Measurements from ENCODE around the gene CCDC134. TPM values are rescaled to one million over a fixed set of nuclear protein-coding genes. Genes with fewer than 3 reads are reported as not detected.

CCDC134 gene
- total and polyA plus RNA-seq, 2 of the 8 experiments (the other 6 are each of a cell fraction or from before 2014, with no cell fraction given) = 7.7 to 20.0 TPM

- H3K27ac ChIP-seq (ENCODE audit: low read depth, low read length) = no peak overlapping the region
- H3K79me1 ChIP-seq (ENCODE audit: low read depth, low read length) = no peaks in the 10 kb centered on the region
- H3K14ac ChIP-seq (ENCODE audit: insufficient read length) = no peak overlapping the region
- H3K4me2 ChIP-seq (ENCODE audit: insufficient read depth in 1 of 2, low read depth in 2 of 2, low read length in 2 of 2) = peak overlapping the region in 1 of 2 experiments; percentile 23; a peak in 1 of 4 replicates
- H3K27me3 ChIP-seq (replicated peaks in 1 of 4; ENCODE audit: control insufficient read depth in 3 of 4, extremely low read depth in 1 of 4, insufficient read depth in 3 of 4, low read length in 3 of 4) = no peaks in the 10 kb centered on the region; a peak in 2 of 7 replicates
- no peak overlapping the region for H4K8ac ChIP-seq (ENCODE audit: extremely low read depth, insufficient read depth, low read length)
- ChIA-PET CTCF (ENCODE audit: partially characterized antibody) (interaction anchor here (0.6 to 4.8 kb wide), 13 partner anchors 9 to 84 kb away, joined by 3 to 21 read pairs (median 5); no protein-coding TSS in a partner anchor), POLR2A (ENCODE audit: partially characterized antibody) (interaction anchor here (0.6 to 5.8 kb wide), 4 partner anchors 11 to 26 kb away, joined by 3 to 30 read pairs (median 4); partner anchors contain the start of gene CCDC134)
- no peak overlapping the region for H2BK20ac ChIP-seq (ENCODE audit: low read length)
- FAIRE-seq (no peak), DNase-seq (ENCODE audit: low read depth in 1 of 2, low spot score in 2 of 2) (no peak)
- H4K91ac ChIP-seq (replicated peaks; ENCODE audit: insufficient read length, low read length) = no peak overlapping the region
- no peak overlapping the region for H3K4me3 ChIP-seq (ENCODE audit: extremely low read depth in 1 of 4, insufficient read depth in 2 of 4, low read depth in 3 of 4, low read length in 4 of 4)
- H2AFZ ChIP-seq (ENCODE audit: low read length) = no peak overlapping the region; the same call in 1 of the 2 replicates
- H3K79me2 ChIP-seq (ENCODE audit: control insufficient read depth in 1 of 2, insufficient read depth in 2 of 2, low read length in 2 of 2) = no peaks in the 10 kb centered on the region
- no peak overlapping the region for H2BK15ac ChIP-seq (ENCODE audit: low read length)
- H3K56ac ChIP-seq (replicated peaks; ENCODE audit: insufficient read length, low read depth, low read length) = no peak overlapping the region
- peak overlapping the region in 1 of 4 experiments; percentile 44; a peak in 1 of 7 replicates for H3K9ac ChIP-seq (replicated peaks in 1 of 4; ENCODE audit: extremely low read depth in 1 of 4, low read depth in 3 of 4, low read length in 3 of 4)
- H3K4ac ChIP-seq (replicated peaks; ENCODE audit: insufficient read length, low read depth, low read length) = no peak overlapping the region
- H3K18ac ChIP-seq (ENCODE audit: extremely low read depth, low read length) = no peak overlapping the region
- no peaks in the 10 kb centered on the region for H3K36me3 ChIP-seq (ENCODE audit: control insufficient read depth in 2 of 4, insufficient read depth in 4 of 4, low read length in 3 of 4)
- no peak overlapping the region for H2BK5ac ChIP-seq (ENCODE audit: low read depth, low read length)
- no peaks in the 10 kb centered on the region for H3K23me2 ChIP-seq (ENCODE audit: low read depth, low read length)
- H3K9me3 ChIP-seq (ENCODE audit: insufficient read depth in 2 of 2, low read depth in 1 of 2, low read length in 1 of 2) = no peaks in the 10 kb centered on the region
- H3K4me1 ChIP-seq (replicated peaks in 1 of 4; ENCODE audit: control insufficient read depth in 3 of 4, insufficient read depth in 4 of 4, low read length in 3 of 4) = no peaks in the 10 kb centered on the region; a peak in 1 of 7 replicates
- H2BK120ac ChIP-seq (replicated peaks; ENCODE audit: low read depth, low read length) = no peak overlapping the region
- no peak overlapping the region for H3K23ac ChIP-seq (ENCODE audit: insufficient read length)
- H2BK12ac ChIP-seq (ENCODE audit: low read depth, low read length) = no peak overlapping the region
- 74% methylated on average over 11 of the region's 11 CpGs; no CpG with 5 or more reads in 1 of the 2 experiments for WGBS, 2 experiments (ENCODE audit: extremely low coverage in 1 of 2, insufficient coverage in 1 of 2, insufficient read length in 1 of 2, insufficient replicate concordance in 2 of 2, low coverage in 1 of 2, low lambda C conversion rate in 2 of 2, missing lambda C conversion rate in 1 of 2)
- no peak overlapping the region for H2AK5ac ChIP-seq (ENCODE audit: low read depth, low read length)
- no peaks in the 10 kb centered on the region for H4K20me1 ChIP-seq (replicated peaks in 1 of 2; ENCODE audit: control insufficient read depth in 1 of 2, insufficient read depth in 2 of 2, low read length in 2 of 2)
- H4K5ac ChIP-seq (ENCODE audit: insufficient read length, low read depth, low read length) = no peak overlapping the region
- TF ChIP-seq TCF12 (IDR thresholded peaks at IDR 0.05; ENCODE audit: low read depth, low read length) (no peak), ATF2 (IDR thresholded peaks at IDR 0.05; ENCODE audit: low read length) (no peak), SIRT6 (IDR thresholded peaks at IDR 0.05; ENCODE audit: low read length) (no peak), POLR2A (IDR thresholded peaks at IDR 0.05; ENCODE audit: control extremely low read depth in 1 of 2, low read depth in 2 of 2, low read length in 2 of 2) (no peak), MAFK (IDR thresholded peaks at IDR 0.05; ENCODE audit: low read depth, low read length) (no peak), ATF3 (IDR thresholded peaks at IDR 0.05; ENCODE audit: insufficient read depth, low read depth, low read length) (no peak), TAF1 (IDR thresholded peaks at IDR 0.05; ENCODE audit: low read depth, low read length) (no peak), KDM1A (IDR thresholded peaks at IDR 0.05; ENCODE audit: borderline replicate concordance, low read length) (no peak), SP2 (IDR thresholded peaks at IDR 0.05; ENCODE audit: low read length) (no peak), CBX5 (IDR thresholded peaks at IDR 0.05; ENCODE audit: low read depth, low read length) (no peak), TAF7 (optimal IDR thresholded peaks at IDR 0.05; ENCODE audit: borderline replicate concordance, low read depth, low read length) (no peak)
Observed at GRCh38 chr22:41780746-41781505, 19.6 kb upstream of the CCDC134 start.

Data from H1 (cell line).